ENCODE data around the gene GNB3.

Gene GNB3

DNA sequence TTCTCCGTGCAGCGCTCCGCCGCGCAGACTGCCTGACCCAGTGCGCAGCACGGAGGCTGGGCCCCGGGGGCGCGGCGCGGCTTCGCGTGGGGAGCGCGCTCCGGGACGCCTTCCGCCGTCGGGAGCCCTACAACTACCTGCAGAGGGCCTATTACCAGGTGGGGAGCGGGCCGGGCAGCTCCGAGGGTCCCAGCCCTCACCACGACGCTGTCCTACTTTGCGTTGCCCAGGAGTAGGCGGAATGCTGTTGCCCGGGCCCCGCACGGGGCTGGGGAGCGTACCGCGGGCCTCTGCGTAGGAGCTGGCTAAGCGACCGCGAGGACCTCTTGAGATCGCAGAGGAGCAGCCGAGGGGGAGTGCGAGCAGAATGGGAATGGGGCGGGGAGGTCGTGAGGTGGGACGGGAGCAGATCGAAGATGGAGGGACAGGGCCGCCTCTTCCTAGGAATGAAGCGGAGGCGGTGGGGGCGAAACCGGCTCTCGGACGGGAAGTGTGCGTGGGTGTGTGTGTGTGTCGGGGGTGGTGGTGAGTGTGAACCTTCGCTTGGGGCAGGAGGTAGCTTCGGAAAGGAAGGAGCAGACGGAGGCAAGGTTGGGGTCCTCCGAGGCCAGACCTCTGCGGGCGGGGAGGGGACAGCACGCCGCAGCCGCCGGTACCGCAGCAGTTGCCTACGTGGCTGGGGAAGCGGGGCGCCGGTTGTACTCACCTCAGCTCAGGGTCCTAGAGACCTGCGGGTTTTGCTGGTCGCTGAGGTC lies 11.8 kb upstream of the GNB3 start:
- Histone ChIP-seq H3K9ac (ENCODE audit: low read length) (peak overlapping the region; percentile 89), H3K4me3 (ENCODE audit: low read length) (peak overlapping the region; percentile 90), H4K20me1 (ENCODE audit: insufficient read depth, low read length) (no peaks in the 10 kb centered on the region), H3K79me2 (ENCODE audit: low read length) (no peaks in the 10 kb centered on the region), H3K4me1 (ENCODE audit: low read length) (peaks cover 11% of the 10 kb centered on the region), H3K9me3 (ENCODE audit: insufficient read depth, low read length) (no peaks in the 10 kb centered on the region), H3K36me3 (replicated peaks; ENCODE audit: low read depth, low read length) (peaks cover 2% of the 10 kb centered on the region), H3K4me2 (ENCODE audit: low read length) (peak overlapping the region; percentile 85), H3K27me3 (ENCODE audit: low read depth, low read length) (peaks cover 9% of the 10 kb centered on the region; the same call in 1 of the 2 replicates), H3K27ac (ENCODE audit: low read length) (peak overlapping the region; percentile 17), H2AFZ (ENCODE audit: low read depth, low read length) (peak overlapping the region; percentile 67)
- TF ChIP-seq, protein P1, sequence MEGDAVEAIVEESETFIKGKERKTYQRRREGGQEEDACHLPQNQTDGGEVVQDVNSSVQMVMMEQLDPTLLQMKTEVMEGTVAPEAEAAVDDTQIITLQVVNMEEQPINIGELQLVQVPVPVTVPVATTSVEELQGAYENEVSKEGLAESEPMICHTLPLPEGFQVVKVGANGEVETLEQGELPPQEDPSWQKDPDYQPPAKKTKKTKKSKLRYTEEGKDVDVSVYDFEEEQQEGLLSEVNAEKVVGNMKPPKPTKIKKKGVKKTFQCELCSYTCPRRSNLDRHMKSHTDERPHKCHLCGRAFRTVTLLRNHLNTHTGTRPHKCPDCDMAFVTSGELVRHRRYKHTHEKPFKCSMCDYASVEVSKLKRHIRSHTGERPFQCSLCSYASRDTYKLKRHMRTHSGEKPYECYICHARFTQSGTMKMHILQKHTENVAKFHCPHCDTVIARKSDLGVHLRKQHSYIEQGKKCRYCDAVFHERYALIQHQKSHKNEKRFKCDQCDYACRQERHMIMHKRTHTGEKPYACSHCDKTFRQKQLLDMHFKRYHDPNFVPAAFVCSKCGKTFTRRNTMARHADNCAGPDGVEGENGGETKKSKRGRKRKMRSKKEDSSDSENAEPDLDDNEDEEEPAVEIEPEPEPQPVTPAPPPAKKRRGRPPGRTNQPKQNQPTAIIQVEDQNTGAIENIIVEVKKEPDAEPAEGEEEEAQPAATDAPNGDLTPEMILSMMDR (IDR thresholded peaks at IDR 0.05; ENCODE audit: low read depth, low read length) = no peak
- no peak for TF ChIP-seq EZH2phosphoT487 (IDR thresholded peaks at IDR 0.05; ENCODE audit: low read depth)

DNA sequence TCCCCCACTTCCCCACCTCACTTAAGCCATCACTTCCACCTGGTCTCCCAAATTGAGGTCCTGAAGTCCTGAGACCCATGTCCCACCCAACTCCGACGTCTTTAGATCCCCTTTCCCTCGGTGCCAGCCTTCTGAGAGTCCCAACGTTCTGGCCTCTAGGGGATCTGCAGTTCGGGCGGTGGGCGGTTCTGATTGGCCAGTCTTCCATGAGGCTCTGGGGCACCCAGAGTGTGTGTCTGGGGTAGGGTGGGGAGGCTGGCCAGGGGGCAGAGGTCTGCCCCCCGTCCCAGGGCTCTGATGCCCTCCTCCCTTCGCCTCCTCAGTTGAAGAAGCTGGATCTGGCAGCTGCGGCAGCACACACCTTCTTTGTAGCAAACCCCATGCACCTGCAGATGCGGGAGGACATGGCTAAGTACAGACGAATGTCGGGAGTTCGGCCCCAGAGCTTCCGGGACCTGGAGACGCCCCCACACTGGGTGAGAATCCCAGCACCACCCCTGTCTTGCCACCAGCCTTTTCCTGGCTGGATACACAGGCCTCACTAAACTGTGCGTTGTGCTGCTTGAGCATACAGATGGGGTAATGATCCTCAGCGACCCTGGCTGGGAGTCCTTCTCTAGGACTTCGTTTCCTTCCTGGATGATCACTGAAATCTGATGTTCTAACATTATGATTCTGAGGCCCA lies 11.0 kb upstream of the GNB3 start:
- H3K4me2 ChIP-seq (ENCODE audit: low read length) = peak overlapping the region; percentile 85
- peaks cover 9% of the 10 kb centered on the region; the same call in 1 of the 2 replicates for H3K27me3 ChIP-seq (ENCODE audit: low read depth, low read length)
- no peaks in the 10 kb centered on the region for H3K79me2 ChIP-seq (ENCODE audit: low read length)
- no peak overlapping the region for H3K27ac ChIP-seq (ENCODE audit: low read length)
- H3K36me3 ChIP-seq (replicated peaks; ENCODE audit: low read depth, low read length) = peaks cover 2% of the 10 kb centered on the region
- TF ChIP-seq, protein P1 (IDR thresholded peaks at IDR 0.05; ENCODE audit: low read depth, low read length) = peak; percentile 29
- TF ChIP-seq EZH2phosphoT487 (IDR thresholded peaks at IDR 0.05; ENCODE audit: low read depth) = no peak
- H2AFZ ChIP-seq (ENCODE audit: low read depth, low read length) = peak overlapping the region; percentile 67
- H3K4me3 ChIP-seq (ENCODE audit: low read length) = peak overlapping the region; percentile 90
- H3K4me1 ChIP-seq (ENCODE audit: low read length) = peaks cover 11% of the 10 kb centered on the region
- peak overlapping the region; percentile 89 for H3K9ac ChIP-seq (ENCODE audit: low read length)
- no peaks in the 10 kb centered on the region for H3K9me3 ChIP-seq (ENCODE audit: insufficient read depth, low read length)
- H4K20me1 ChIP-seq (ENCODE audit: insufficient read depth, low read length) = no peaks in the 10 kb centered on the region

DNA sequence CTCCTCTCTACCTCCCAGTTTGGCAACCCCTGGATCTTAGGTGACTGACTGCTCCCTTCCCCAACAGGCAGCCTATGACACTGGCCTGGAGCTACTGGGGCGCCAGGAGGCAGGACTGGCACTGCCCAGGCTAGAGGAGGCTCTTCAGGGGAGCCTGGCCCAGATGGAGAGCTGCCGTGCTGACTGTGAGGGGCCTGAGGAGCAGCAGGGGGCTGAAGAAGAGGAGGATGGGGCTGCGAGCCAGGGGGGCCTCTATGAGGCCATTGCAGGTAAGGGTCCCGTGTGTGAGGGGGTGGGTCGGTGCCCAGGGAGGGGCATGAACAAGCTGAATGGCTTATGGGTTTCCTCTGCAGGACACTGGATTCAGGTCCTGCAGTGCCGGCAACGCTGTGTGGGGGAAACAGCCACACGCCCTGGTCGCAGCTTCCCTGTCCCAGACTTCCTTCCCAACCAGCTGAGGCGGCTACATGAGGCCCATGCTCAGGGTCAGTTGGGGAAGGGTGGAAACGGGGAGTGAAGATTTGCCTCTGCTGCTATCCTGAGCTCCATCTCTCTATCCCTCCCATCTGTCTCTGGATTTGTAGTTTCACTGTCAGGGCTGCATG lies 10.3 kb upstream of the GNB3 start:
- Histone ChIP-seq H2AFZ (ENCODE audit: low read depth, low read length) (no peak overlapping the region), H4K20me1 (ENCODE audit: insufficient read depth, low read length) (no peaks in the 10 kb centered on the region), H3K4me2 (ENCODE audit: low read length) (peak overlapping the region; percentile 85), H3K4me3 (ENCODE audit: low read length) (peak overlapping the region; percentile 90), H3K9ac (ENCODE audit: low read length) (peak overlapping the region; percentile 89), H3K9me3 (ENCODE audit: insufficient read depth, low read length) (no peaks in the 10 kb centered on the region), H3K27me3 (ENCODE audit: low read depth, low read length) (peaks cover 9% of the 10 kb centered on the region; the same call in 1 of the 2 replicates), H3K36me3 (replicated peaks; ENCODE audit: low read depth, low read length) (peaks cover 2% of the 10 kb centered on the region), H3K27ac (ENCODE audit: low read length) (no peak overlapping the region), H3K4me1 (ENCODE audit: low read length) (peaks cover 11% of the 10 kb centered on the region), H3K79me2 (ENCODE audit: low read length) (no peaks in the 10 kb centered on the region)
- no peak for TF ChIP-seq EZH2phosphoT487 (IDR thresholded peaks at IDR 0.05; ENCODE audit: low read depth)
- TF ChIP-seq, protein P1 (IDR thresholded peaks at IDR 0.05; ENCODE audit: low read depth, low read length) = no peak

DNA sequence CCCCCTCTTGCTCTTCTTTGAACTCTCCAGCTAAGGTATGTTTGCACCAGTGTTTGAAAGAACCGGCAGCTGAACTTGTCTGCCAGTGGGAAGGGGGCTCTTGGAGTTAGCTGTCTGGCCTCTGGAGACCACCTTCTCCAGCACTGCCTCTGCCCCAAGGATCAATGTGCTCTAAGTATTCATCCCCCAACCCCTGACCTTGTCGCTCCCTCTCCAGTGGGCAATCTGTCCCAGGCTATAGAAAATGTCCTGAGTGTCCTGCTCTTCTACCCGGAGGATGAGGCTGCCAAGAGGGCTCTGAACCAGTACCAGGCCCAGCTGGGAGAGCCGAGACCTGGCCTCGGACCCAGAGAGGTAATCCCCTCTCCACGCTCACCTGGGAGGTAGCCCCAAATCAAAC lies 9.7 kb upstream of the GNB3 start:
- no peak overlapping the region for H3K27ac ChIP-seq (ENCODE audit: low read length)
- peaks cover 2% of the 10 kb centered on the region for H3K36me3 ChIP-seq (replicated peaks; ENCODE audit: low read depth, low read length)
- peaks cover 14% of the 10 kb centered on the region for H3K4me1 ChIP-seq (ENCODE audit: low read length)

More for the DNA sequence above, 9.7 kb upstream of the GNB3 start:
- Histone ChIP-seq H4K20me1 (ENCODE audit: insufficient read depth, low read length) (no peaks in the 10 kb centered on the region), H3K9ac (ENCODE audit: low read length) (no peak overlapping the region), H3K9me3 (ENCODE audit: insufficient read depth, low read length) (no peaks in the 10 kb centered on the region), H3K4me3 (ENCODE audit: low read length) (no peak overlapping the region), H3K4me2 (ENCODE audit: low read length) (no peak overlapping the region), H2AFZ (ENCODE audit: low read depth, low read length) (no peak overlapping the region), H3K27me3 (ENCODE audit: low read depth, low read length) (peaks cover 9% of the 10 kb centered on the region; the same call in 1 of the 2 replicates), H3K79me2 (ENCODE audit: low read length) (no peaks in the 10 kb centered on the region)
- TF ChIP-seq EZH2phosphoT487 (IDR thresholded peaks at IDR 0.05; ENCODE audit: low read depth) = no peak
- TF ChIP-seq, protein P1 (IDR thresholded peaks at IDR 0.05; ENCODE audit: low read depth, low read length) = no peak

Data from OCI-LY3 (cell line).